Uterus (tissue), 4 donors: Measurements from ENCODE around the gene TMEM151A. TPM values are rescaled to one million over a fixed set of nuclear protein-coding genes. Genes with fewer than 3 reads are reported as not detected.

Source experiments
- DNase-seq, 2 donors: peaks; one replicate each; pipeline ENCODE4 v3.0.0-alpha.2; 2019 to 2020
- H3K27ac ChIP-seq, 2 donors: fragments of 200-600 bp; sonication (generic); 1 replicate in 1 of 2; 2 replicates in 1 of 2; pipeline ENCODE4 v1.5.1; 2016 to 2018
- H3K27me3 ChIP-seq, 2 donors: fragments of 200-600 bp; sonication (generic); one replicate each; pipeline ENCODE4 v1.5.1; 2018 to 2019; ENCODE audit warnings: control low read depth in 1 of 2
- H3K36me3 ChIP-seq, 2 donors: fragments of 200-600 bp; sonication (generic); one replicate each; pipeline ENCODE4 v1.5.1; 2019; ENCODE audit warnings: control low read depth in 1 of 2
- H3K4me1 ChIP-seq, 2 donors: fragments of 200-600 bp; sonication (generic); one replicate each; pipeline ENCODE4 v1.5.1; 2018 to 2019; ENCODE audit warnings: control low read depth in 1 of 2
- H3K4me3 ChIP-seq, 2 donors: fragments of 200-600 bp; sonication (generic); 1 replicate in 1 of 2; 2 replicates in 1 of 2; pipeline ENCODE4 v1.5.1; 2018 to 2019; ENCODE audit warnings: mild to moderate bottlenecking in 1 of 2
- H3K9me3 ChIP-seq, 2 donors: fragments of 200-600 bp; sonication (generic); one replicate each; pipeline ENCODE4 v1.5.1; 2019; ENCODE audit warnings: control low read depth in 1 of 2
- CTCF ChIP-seq, 4 experiments: fragments of 200-600 bp in 2 of 4; fragments of 450-650 bp in 2 of 4; sonication (generic) in 2 of 4; IDR thresholded peaks; one replicate each; pipeline ENCODE4 v1.5.1; 2016 to 2019; ENCODE audit warnings: antibody characterized with exemption in 4 of 4, mild to moderate bottlenecking in 2 of 4, moderate library complexity in 1 of 4
- POLR2A ChIP-seq, 2 donors: fragments of 450-650 bp; IDR thresholded peaks; one replicate each; pipeline ENCODE4 v1.6.1; 2016; ENCODE audit warnings: antibody characterized with exemption in 2 of 2, mild to moderate bottlenecking in 1 of 2, moderate library complexity in 1 of 2
- intact Hi-C: fragments of 100-400 bp; cut with DNase I; formaldehyde crosslinking; loops from one replicate; pipeline ENCODE4 v1.15.1; 2023; ENCODE audit warnings: low total_unique reads
- total RNA-seq, 4 donors: library from RNA; depleted of rRNA in 3 of 4; stranded (reverse); fragments of >200 nt in 3 of 4; gene quantifications; one replicate each; pipeline versions ENCODE4 v1.1.0 to v1.2.4, GENCODE V29; 2014 to 2023
- donor health status: DM: yes; HTN: yes; CAD: no.

The TMEM151A gene
- total RNA-seq, 4 donors from 2014 or later, result 0.27 TPM; not detected in 3

- H3K27me3 ChIP-seq, result peaks cover 7 to 13% of the 10 kb centered on the region in 2 donors
These were observed 390 bp upstream of the TMEM151A start for GRCh38 chr11:66291303-66291705.

GRCh38 chr11:66292543-66293332 lies 1.0 kb downstream of the TMEM151A start:
- no peak for DNase-seq
- H3K4me1 ChIP-seq, result peaks cover 0 to 15% of the 10 kb centered on the region in 2 donors
- H3K4me3 ChIP-seq, result no peak overlapping the region
- no peak overlapping the region for H3K27ac ChIP-seq
- H3K36me3 ChIP-seq, result no peaks in the 10 kb centered on the region
- peaks cover 7 to 13% of the 10 kb centered on the region in 2 donors for H3K27me3 ChIP-seq
- no peak for TF ChIP-seq POLR2A (IDR thresholded peaks at IDR 0.05)
- no peak for TF ChIP-seq CTCF (IDR thresholded peaks at IDR 0.05)
- H3K9me3 ChIP-seq, result no peaks in the 10 kb centered on the region
- intact Hi-C loops, result no loop called here

More at GRCh38 chr11:66291303-66291705, 390 bp upstream of the TMEM151A start:
- Histone ChIP-seq H3K27ac (no peak overlapping the region), H3K4me3 (no peak overlapping the region), H3K4me1 (peaks cover 0 to 19% of the 10 kb centered on the region in 2 donors), H3K36me3 (no peaks in the 10 kb centered on the region), H3K9me3 (no peaks in the 10 kb centered on the region)
- TF ChIP-seq POLR2A (IDR thresholded peaks at IDR 0.05) (no peak), CTCF (IDR thresholded peaks at IDR 0.05) (no peak)
- DNase-seq, result no peak
- intact Hi-C loops, result no loop called here

GRCh38 chr11:66293352-66293751 lies 1.7 kb downstream of the TMEM151A start:
- Histone ChIP-seq H3K4me1 (peaks cover 0 to 13% of the 10 kb centered on the region in 2 donors), H3K27me3 (peaks cover 7 to 13% of the 10 kb centered on the region in 2 donors), H3K4me3 (no peak overlapping the region), H3K36me3 (no peaks in the 10 kb centered on the region), H3K9me3 (no peaks in the 10 kb centered on the region), H3K27ac (no peak overlapping the region)
- TF ChIP-seq CTCF (IDR thresholded peaks at IDR 0.05), result no peak
- no peak for TF ChIP-seq POLR2A (IDR thresholded peaks at IDR 0.05)
- intact Hi-C loops, result no loop called here
- no peak for DNase-seq

- no peak overlapping the region for H3K4me3 ChIP-seq
- no peak for DNase-seq
These were observed 2.3 kb downstream of the TMEM151A start for GRCh38 chr11:66293777-66294625.

More at GRCh38 chr11:66293777-66294625, 2.3 kb downstream of the TMEM151A start:
- Histone ChIP-seq H3K27ac (no peak overlapping the region), H3K36me3 (no peaks in the 10 kb centered on the region), H3K27me3 (peaks cover 7 to 13% of the 10 kb centered on the region in 2 donors), H3K4me1 (peaks cover 0 to 13% of the 10 kb centered on the region in 2 donors), H3K9me3 (no peaks in the 10 kb centered on the region)
- TF ChIP-seq CTCF (IDR thresholded peaks at IDR 0.05) (no peak), POLR2A (IDR thresholded peaks at IDR 0.05) (no peak)
- intact Hi-C loops, result no loop called here
